Measurements from ENCODE around the gene DNM2.

DNM2 gene

DNA sequence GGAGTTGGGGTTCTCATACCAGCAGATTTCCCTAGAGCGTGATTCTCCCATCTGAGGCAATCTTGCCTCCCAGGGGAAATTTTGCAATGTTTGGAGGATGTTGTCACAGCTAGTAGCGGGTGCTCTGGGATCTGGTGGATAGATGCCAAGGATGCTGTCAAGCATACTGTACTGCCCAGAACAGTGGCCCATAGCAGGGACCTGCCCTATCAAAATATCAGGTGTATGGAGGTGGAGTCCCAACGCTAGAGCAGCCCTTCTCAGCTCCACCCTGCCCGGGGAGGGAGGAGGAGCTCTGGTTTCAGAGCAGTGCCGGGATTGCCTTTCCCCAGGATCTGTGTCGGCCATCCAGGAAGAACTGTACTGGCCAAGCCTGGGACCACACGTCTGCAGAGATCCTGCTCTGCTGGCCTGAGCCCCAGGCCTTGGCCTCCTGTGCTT, 27.5 kb upstream of the DNM2 start:
- TF ChIP-seq, protein P1, sequence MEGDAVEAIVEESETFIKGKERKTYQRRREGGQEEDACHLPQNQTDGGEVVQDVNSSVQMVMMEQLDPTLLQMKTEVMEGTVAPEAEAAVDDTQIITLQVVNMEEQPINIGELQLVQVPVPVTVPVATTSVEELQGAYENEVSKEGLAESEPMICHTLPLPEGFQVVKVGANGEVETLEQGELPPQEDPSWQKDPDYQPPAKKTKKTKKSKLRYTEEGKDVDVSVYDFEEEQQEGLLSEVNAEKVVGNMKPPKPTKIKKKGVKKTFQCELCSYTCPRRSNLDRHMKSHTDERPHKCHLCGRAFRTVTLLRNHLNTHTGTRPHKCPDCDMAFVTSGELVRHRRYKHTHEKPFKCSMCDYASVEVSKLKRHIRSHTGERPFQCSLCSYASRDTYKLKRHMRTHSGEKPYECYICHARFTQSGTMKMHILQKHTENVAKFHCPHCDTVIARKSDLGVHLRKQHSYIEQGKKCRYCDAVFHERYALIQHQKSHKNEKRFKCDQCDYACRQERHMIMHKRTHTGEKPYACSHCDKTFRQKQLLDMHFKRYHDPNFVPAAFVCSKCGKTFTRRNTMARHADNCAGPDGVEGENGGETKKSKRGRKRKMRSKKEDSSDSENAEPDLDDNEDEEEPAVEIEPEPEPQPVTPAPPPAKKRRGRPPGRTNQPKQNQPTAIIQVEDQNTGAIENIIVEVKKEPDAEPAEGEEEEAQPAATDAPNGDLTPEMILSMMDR (IDR thresholded peaks at IDR 0.05; ENCODE audit: control extremely low read depth, extremely low read depth, low read depth, missing control alignments) = no peak
- POLR2A ChIA-PET = no interaction called here
- CTCF ChIA-PET = interaction anchor here (1.2 to 7.0 kb wide), 4 partner anchors 11 to 110 kb away, joined by 4 to 39 read pairs (median 8); partner anchors contain the start of gene QTRT1
- no peak for DNase-seq (ENCODE audit: extremely low spot score)

DNA sequence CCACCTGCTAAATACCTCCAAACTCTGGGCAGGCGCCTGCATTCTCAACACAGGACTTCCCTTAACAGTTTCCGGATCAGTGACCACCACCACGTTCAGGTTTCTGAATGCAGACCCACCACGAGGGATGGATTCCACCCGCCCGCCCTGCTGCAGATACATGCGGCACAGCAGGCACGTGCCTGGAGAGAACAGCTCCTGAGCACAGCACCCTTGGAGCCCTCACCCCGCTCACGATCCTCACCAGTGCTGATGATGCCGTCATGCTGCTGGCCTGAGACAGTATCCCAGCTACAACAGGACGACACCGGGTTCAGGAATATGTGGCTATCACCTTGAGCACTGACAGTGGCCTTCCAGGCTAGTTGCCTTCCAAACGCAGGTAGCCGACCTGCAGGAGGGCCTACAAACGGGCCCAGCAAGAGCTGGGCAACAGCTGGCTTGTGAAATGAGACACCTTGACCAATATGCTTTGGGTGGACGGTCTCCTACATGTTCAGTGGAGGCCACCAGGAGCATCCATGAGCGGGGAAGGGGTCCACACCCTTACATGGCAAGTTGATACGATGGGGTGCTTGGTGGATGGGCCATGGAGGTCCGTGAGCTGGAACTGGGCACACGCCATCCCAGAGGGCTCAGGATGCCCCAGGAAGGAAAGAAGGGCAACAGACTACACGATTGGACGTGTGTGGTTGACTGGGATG, 26.5 kb upstream of the DNM2 start:
- DNase-seq (ENCODE audit: extremely low spot score) = no peak
- ChIA-PET POLR2A (no interaction called here), CTCF (interaction anchor here (1.0 to 7.0 kb wide), 5 partner anchors 10 to 111 kb away, joined by 3 to 39 read pairs (median 6); partner anchors contain the start of genes DNM2 and QTRT1)
- TF ChIP-seq, protein P1 (IDR thresholded peaks at IDR 0.05; ENCODE audit: control extremely low read depth, extremely low read depth, low read depth, missing control alignments) = no peak

DNA sequence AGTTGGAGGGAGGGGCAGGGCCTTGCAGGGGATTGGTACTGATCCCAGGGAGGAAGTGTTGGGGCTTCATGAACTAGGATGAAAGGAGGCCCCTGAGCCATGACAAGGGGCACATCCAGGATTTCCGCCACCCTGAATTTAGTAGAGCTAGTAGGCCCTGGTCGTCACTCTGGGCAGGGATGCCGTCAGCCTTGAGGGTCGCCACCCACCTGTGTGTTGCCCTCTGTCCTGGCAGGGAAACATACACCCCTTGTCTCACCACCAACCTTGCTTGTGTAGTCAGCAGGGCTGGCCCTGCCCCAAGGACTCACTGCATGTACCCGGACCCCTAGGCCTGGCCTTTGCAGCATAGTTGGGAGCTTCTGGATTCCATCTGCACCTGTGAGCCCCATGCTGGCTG, 26.0 kb upstream of the DNM2 start:
- no peak for DNase-seq (ENCODE audit: extremely low spot score)
- TF ChIP-seq, protein P1 (IDR thresholded peaks at IDR 0.05; ENCODE audit: control extremely low read depth, extremely low read depth, low read depth, missing control alignments) = no peak
- ChIA-PET POLR2A (no interaction called here), CTCF (interaction anchor here (1.0 to 7.0 kb wide), 6 partner anchors 9 to 111 kb away, joined by 3 to 39 read pairs (median 6); partner anchors contain the start of genes DNM2 and QTRT1)

DNA sequence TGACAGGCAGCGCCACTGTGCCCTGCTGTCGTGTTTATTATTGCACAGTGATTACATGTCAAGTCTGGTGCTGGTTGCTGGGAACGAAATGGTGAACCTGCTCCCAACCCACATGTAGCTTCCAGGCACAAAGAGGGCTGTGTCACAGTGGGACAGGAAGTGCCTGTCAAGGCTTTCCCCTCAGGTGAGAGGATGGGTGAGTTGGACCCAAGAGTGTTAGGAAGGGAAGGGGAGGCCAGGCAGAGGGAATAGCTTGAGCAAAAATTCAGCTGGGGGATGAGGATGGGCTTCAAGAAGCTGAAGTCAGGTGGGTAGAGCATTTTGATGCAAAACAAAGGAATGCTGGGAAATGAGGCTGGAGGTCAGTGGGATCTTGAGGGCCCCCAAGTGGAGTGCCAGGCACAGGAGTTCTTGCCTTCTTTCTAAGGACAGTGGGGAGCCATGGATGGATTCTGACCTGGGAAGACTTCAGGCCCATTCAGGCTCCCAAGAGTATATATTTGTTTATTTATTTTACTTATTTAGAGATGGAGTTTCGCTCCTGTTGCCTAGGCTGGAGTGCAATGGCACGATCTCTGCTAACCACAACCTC, 25.1 kb upstream of the DNM2 start:
- POLR2A ChIA-PET = interaction anchor here (0.7 kb wide), 1 partner anchor 45 kb away, joined by 10 read pairs; no protein-coding TSS in a partner anchor
- TF ChIP-seq, protein P1 (IDR thresholded peaks at IDR 0.05; ENCODE audit: control extremely low read depth, extremely low read depth, low read depth, missing control alignments) = no peak
- CTCF ChIA-PET = interaction anchor here (0.7 to 7.0 kb wide), 5 partner anchors 8 to 111 kb away, joined by 3 to 39 read pairs (median 4); partner anchors contain the start of genes DNM2 and QTRT1
- DNase-seq (ENCODE audit: extremely low spot score) = no peak

DNA sequence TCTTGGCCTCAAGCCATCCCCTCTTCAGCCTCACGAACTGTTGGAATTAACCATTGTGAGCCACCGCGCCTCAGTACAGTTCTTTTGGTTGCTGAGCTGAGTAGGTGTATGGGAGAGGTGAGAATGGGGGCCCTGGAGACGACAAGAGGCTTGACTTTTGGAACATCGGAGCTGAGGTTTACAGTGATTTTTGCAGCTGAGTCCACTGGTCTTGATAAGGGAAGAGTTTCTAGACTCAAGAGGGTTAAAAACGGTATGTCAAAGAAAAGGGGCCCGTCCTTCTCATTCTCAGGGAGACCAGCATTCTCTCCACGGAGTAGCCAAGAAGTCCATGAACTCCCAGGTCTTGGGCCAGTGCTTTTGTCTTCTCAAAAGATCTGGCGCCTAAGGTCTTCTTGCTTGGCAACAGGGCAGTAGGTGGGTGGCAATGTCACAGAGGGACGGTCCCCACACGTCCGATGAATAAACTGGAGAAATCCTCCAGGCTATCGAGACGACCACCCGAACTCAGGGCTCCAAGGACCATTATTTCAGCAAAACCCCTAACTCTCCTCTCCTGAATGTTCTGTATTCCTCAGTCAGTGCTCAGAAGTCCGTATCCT, 23.1 kb upstream of the DNM2 start:
- CTCF ChIA-PET = interaction anchor here (1.3 to 10.1 kb wide), 4 partner anchors 50 to 211 kb away, joined by 3 to 161 read pairs (median 6); no protein-coding TSS in a partner anchor
- POLR2A ChIA-PET = no interaction called here
- TF ChIP-seq, protein P1 (IDR thresholded peaks at IDR 0.05; ENCODE audit: control extremely low read depth, extremely low read depth, low read depth, missing control alignments) = no peak
- DNase-seq (ENCODE audit: extremely low spot score) = no peak
